ENCODE data around the gene ROCK1.
"Not testable (repeated sequence)": the region's sequence is repeated elsewhere in the genome, so short reads cannot be mapped to it uniquely, and the experiment has no call there.

ROCK1 gene

GRCh38 chr18:21111346-21112139 lies at the start of gene ROCK1:
TSS of gene ROCK1 (minus strand) at chr18:21111813. CDS start at chr18:21110910, 903 bp downstream.
- no peak for FAIRE-seq

GRCh38 chr18:21155443-21155842 lies 43.8 kb upstream of the ROCK1 start:
- peak; percentile 21 for FAIRE-seq

GRCh38 chr18:21146016-21146415 lies 34.4 kb upstream of the ROCK1 start:
- FAIRE-seq, result no peak

- no peak for FAIRE-seq
Observed at GRCh38 chr18:21145371-21145770, 33.8 kb upstream of the ROCK1 start.

GRCh38 chr18:21141668-21142422 lies 30.2 kb upstream of the ROCK1 start:
- no peak for FAIRE-seq

- not testable (repeated sequence) for FAIRE-seq
Observed at GRCh38 chr18:21137719-21138488, 26.3 kb upstream of the ROCK1 start.

- FAIRE-seq, result no peak
Observed at GRCh38 chr18:21134895-21135294, 23.3 kb upstream of the ROCK1 start.

- no peak for FAIRE-seq
Observed at GRCh38 chr18:21132398-21132918, 20.8 kb upstream of the ROCK1 start.

GRCh38 chr18:21131698-21132227 lies 20.1 kb upstream of the ROCK1 start:
- no peak for FAIRE-seq

- no peak for FAIRE-seq
Observed at GRCh38 chr18:21129566-21130216, 18.1 kb upstream of the ROCK1 start.

GRCh38 chr18:21123290-21123926 lies 11.8 kb upstream of the ROCK1 start:
- FAIRE-seq, result no peak

GRCh38 chr18:21118806-21119205 lies 7.2 kb upstream of the ROCK1 start:
- FAIRE-seq, result no peak

GRCh38 chr18:21117409-21118131 lies 6.0 kb upstream of the ROCK1 start:
- FAIRE-seq, result no peak

- FAIRE-seq, result no peak
Observed at GRCh38 chr18:21115519-21116411, 4.2 kb upstream of the ROCK1 start.

GRCh38 chr18:21112543-21113105 lies 1.0 kb upstream of the ROCK1 start:
- no peak for FAIRE-seq

- no peak for FAIRE-seq
Observed at GRCh38 chr18:21112140-21112473, 494 bp upstream of the ROCK1 start.

GRCh38 chr18:21110713-21111345 lies 784 bp downstream of the ROCK1 start:
- FAIRE-seq, result no peak

GRCh38 chr18:21109936-21110712 lies 1.5 kb downstream of the ROCK1 start:
- FAIRE-seq, result no peak
